ENCODE results near the gene ZNF70. TPM values are rescaled to one million over a fixed set of nuclear protein-coding genes. Genes with fewer than 3 reads are reported as not detected.

Gene ZNF70
- total and polyA plus RNA-seq, 2 of the 13 experiments (the other 11 are each of a cell fraction or from before 2014, with no cell fraction given): 0.62 to 3.6 TPM

GRCh38 chr22:23774114-23774921 lies 23.4 kb upstream of the ZNF70 start (continued):
- TF ChIP-seq ZNF646 (CRISPR knock-in tag; IDR thresholded peaks at IDR 0.05) (no peak), ZZZ3 (CRISPR knock-in tag; IDR thresholded peaks at IDR 0.05; ENCODE audit: borderline replicate concordance) (no peak), NPAS2 (CRISPR knock-in tag; IDR thresholded peaks at IDR 0.05; ENCODE audit: borderline replicate concordance) (no peak), MTA1 (CRISPR knock-in tag; IDR thresholded peaks at IDR 0.05; ENCODE audit: borderline replicate concordance) (peak; percentile 94; the same call in 1 of the 2 replicates), CHD4 (IDR thresholded peaks at IDR 0.05; ENCODE audit: borderline replicate concordance, low read length) (no peak; the same call in 1 of the 2 replicates), BCL6 (CRISPR knock-in tag; IDR thresholded peaks at IDR 0.05) (peak; percentile 93), SP5 (CRISPR knock-in tag; IDR thresholded peaks at IDR 0.05; ENCODE audit: borderline replicate concordance, low read depth) (peak; percentile 85), ZFP82 (CRISPR knock-in tag; IDR thresholded peaks at IDR 0.05; ENCODE audit: borderline replicate concordance) (no peak), EZH2 (conservative IDR thresholded peaks at IDR 0.05; ENCODE audit: low read depth, low read length) (no peak), ZNF879 (CRISPR knock-in tag; IDR thresholded peaks at IDR 0.05) (no peak), SALL1 (CRISPR knock-in tag; IDR thresholded peaks at IDR 0.05) (peak; percentile 92), NR2F1 (CRISPR knock-in tag; IDR thresholded peaks at IDR 0.05) (peak; percentile 78 to 81), KLF16 (CRISPR knock-in tag; IDR thresholded peaks at IDR 0.05) (peak in 1 of 2 experiments; percentile 81; a peak in 1 of 4 replicates)
- TF ChIP-seq, protein P1, sequence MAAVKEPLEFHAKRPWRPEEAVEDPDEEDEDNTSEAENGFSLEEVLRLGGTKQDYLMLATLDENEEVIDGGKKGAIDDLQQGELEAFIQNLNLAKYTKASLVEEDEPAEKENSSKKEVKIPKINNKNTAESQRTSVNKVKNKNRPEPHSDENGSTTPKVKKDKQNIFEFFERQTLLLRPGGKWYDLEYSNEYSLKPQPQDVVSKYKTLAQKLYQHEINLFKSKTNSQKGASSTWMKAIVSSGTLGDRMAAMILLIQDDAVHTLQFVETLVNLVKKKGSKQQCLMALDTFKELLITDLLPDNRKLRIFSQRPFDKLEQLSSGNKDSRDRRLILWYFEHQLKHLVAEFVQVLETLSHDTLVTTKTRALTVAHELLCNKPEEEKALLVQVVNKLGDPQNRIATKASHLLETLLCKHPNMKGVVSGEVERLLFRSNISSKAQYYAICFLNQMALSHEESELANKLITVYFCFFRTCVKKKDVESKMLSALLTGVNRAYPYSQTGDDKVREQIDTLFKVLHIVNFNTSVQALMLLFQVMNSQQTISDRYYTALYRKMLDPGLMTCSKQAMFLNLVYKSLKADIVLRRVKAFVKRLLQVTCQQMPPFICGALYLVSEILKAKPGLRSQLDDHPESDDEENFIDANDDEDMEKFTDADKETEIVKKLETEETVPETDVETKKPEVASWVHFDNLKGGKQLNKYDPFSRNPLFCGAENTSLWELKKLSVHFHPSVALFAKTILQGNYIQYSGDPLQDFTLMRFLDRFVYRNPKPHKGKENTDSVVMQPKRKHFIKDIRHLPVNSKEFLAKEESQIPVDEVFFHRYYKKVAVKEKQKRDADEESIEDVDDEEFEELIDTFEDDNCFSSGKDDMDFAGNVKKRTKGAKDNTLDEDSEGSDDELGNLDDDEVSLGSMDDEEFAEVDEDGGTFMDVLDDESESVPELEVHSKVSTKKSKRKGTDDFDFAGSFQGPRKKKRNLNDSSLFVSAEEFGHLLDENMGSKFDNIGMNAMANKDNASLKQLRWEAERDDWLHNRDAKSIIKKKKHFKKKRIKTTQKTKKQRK (IDR thresholded peaks at IDR 0.05; ENCODE audit: low read length): no peak
- TF ChIP-seq, protein P2, sequence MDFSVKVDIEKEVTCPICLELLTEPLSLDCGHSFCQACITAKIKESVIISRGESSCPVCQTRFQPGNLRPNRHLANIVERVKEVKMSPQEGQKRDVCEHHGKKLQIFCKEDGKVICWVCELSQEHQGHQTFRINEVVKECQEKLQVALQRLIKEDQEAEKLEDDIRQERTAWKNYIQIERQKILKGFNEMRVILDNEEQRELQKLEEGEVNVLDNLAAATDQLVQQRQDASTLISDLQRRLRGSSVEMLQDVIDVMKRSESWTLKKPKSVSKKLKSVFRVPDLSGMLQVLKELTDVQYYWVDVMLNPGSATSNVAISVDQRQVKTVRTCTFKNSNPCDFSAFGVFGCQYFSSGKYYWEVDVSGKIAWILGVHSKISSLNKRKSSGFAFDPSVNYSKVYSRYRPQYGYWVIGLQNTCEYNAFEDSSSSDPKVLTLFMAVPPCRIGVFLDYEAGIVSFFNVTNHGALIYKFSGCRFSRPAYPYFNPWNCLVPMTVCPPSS (IDR thresholded peaks at IDR 0.05): no peak
